Measurements from ENCODE around the gene CEP85. TPM values are rescaled to one million over a fixed set of nuclear protein-coding genes. Genes with fewer than 3 reads are reported as not detected.
A peak's percentile ranks its signal among the peaks of the same experiment; 100 is the strongest.

CEP85 gene
- total RNA-seq, 2 donors from 2014 or later, result 2.8 to 4.0 TPM

- DNase-seq (ENCODE audit: low spot score) (no peak), ATAC-seq (ENCODE audit: insufficient number of reproducible peaks, low FRiP score, low read depth) (no peak)
- Histone ChIP-seq H3K36me3 (no peaks in the 10 kb centered on the region), H3K27ac (peak overlapping the region; percentile 94 to 98), H3K4me3 (no peak overlapping the region), H3K27me3 (replicated peaks; ENCODE audit: insufficient read depth) (no peaks in the 10 kb centered on the region), H3K9me3 (no peaks in the 10 kb centered on the region), H3K4me1 (ENCODE audit: control insufficient read depth in 1 of 2, low read depth in 2 of 2) (peaks cover 34 to 66% of the 10 kb centered on the region in 2 donors)
- no peak for TF ChIP-seq CTCF (IDR thresholded peaks at IDR 0.05)
Measured at GRCh38 chr1:26277719-26278118, 43.7 kb downstream of the CEP85 start.

- peak overlapping the region; percentile 89 for H3K4me3 ChIP-seq
- H3K27me3 ChIP-seq (replicated peaks; ENCODE audit: insufficient read depth), result no peaks in the 10 kb centered on the region
- H3K9me3 ChIP-seq, result no peaks in the 10 kb centered on the region
- DNase-seq (ENCODE audit: low spot score) (peak; percentile 50), ATAC-seq (ENCODE audit: insufficient number of reproducible peaks, low FRiP score, low read depth) (peak; percentile 34)
- no peak for TF ChIP-seq CTCF (IDR thresholded peaks at IDR 0.05)
- H3K27ac ChIP-seq, result peak overlapping the region; percentile 94 to 98
- peaks cover 34 to 66% of the 10 kb centered on the region in 2 donors for H3K4me1 ChIP-seq (ENCODE audit: control insufficient read depth in 1 of 2, low read depth in 2 of 2)
- no peaks in the 10 kb centered on the region for H3K36me3 ChIP-seq
Measured at GRCh38 chr1:26278303-26278702, 44.3 kb downstream of the CEP85 start.

- ATAC-seq (ENCODE audit: insufficient number of reproducible peaks, low FRiP score, low read depth), result peak; percentile 38
- Histone ChIP-seq H3K9me3 (no peaks in the 10 kb centered on the region), H3K27ac (peak overlapping the region; percentile 94 to 98), H3K36me3 (no peaks in the 10 kb centered on the region), H3K4me1 (ENCODE audit: control insufficient read depth in 1 of 2, low read depth in 2 of 2) (peaks cover 35 to 68% of the 10 kb centered on the region in 2 donors), H3K27me3 (replicated peaks; ENCODE audit: insufficient read depth) (no peaks in the 10 kb centered on the region), H3K4me3 (peak overlapping the region; percentile 89)
- no peak for DNase-seq (ENCODE audit: low spot score)
- no peak for TF ChIP-seq CTCF (IDR thresholded peaks at IDR 0.05)
Measured at GRCh38 chr1:26278724-26279455, 44.9 kb downstream of the CEP85 start.

GRCh38 chr1:26279456-26280332 is 45.7 kb downstream of the CEP85 start, which contains the start of gene SH3BGRL3:
TSS of gene SH3BGRL3 (plus strand) at chr1:26280086. CDS start at chr1:26280156, 70 bp downstream.
- no peaks in the 10 kb centered on the region for H3K27me3 ChIP-seq (replicated peaks; ENCODE audit: insufficient read depth)

More at GRCh38 chr1:26279456-26280332, 45.7 kb downstream of the CEP85 start, which contains the start of gene SH3BGRL3:
- peak within 1 kb of the TSS; percentile 94 to 98 for H3K27ac ChIP-seq
- H3K4me1 ChIP-seq (ENCODE audit: control insufficient read depth in 1 of 2, low read depth in 2 of 2), result peaks cover 43 to 76% of the 10 kb centered on the region in 2 donors
- no peak for TF ChIP-seq CTCF (IDR thresholded peaks at IDR 0.05)
- DNase-seq (ENCODE audit: low spot score), result peak; percentile 61
- H3K9me3 ChIP-seq, result no peaks in the 10 kb centered on the region
- ATAC-seq (ENCODE audit: insufficient number of reproducible peaks, low FRiP score, low read depth), result peak; percentile 24
- H3K36me3 ChIP-seq, result no peaks in the 10 kb centered on the region
- H3K4me3 ChIP-seq, result peak within 1 kb of the TSS; percentile 89

All from thoracic aorta (tissue), 2 donors.